Hepatocyte (in vitro differentiated cells): ENCODE measurements around the gene IL36G.

Experiments
- CTCF ChIP-seq: fragments of 200-600 bp; sonication (generic); IDR thresholded peaks from 2 replicates; pipeline ENCODE4 v1.5.1; 2016; ENCODE audit warnings: antibody characterized with exemption, mild to moderate bottlenecking; ENCODE audit not compliant: poor library complexity
- EZH2 ChIP-seq: fragments of 200-600 bp; sonication (generic); IDR thresholded peaks from 2 replicates; pipeline ENCODE4 v1.6.1; 2016; ENCODE audit warnings: antibody characterized with exemption, mild to moderate bottlenecking, borderline replicate concordance
- EZH2phosphoT487 ChIP-seq: fragments of 200-600 bp; sonication (generic); IDR thresholded peaks from one replicate; pipeline ENCODE4 v1.6.1; 2018; ENCODE audit warnings: antibody characterized with exemption, mild to moderate bottlenecking, low read depth, moderate library complexity; ENCODE audit not compliant: unreplicated experiment, severe bottlenecking

DNA sequence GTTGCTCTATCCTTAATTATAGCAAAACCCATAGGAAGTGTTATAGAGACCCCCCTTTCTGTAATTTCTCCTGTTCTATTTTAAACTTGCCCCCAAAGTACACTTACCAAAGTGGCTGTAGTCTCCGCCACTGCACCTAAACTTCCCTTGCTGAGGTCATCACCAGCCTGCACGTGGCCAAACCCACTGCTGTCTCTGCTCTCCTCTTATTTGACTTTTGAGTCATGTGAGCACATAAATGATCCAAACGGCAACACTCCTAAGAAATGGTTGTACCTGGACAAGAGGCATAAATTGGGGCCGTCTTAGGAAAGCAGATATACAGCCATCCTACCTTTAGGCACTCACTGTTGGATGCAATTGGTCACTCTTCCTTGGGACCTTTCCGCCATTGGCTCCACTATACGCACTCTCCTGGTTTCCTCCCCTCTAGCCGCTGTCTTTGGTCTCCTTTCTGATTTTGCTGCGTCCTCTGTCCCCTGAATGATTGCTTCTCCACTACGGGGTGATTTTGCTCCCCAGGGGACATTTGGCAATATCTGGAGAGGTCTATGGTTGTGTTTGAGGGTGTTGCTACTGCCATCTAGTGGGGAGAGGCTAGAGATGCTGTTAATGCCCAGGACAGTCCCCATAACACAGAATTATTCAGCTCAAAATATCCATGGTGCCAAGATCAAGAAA lies 19.2 kb upstream of the IL36G start:
- TF ChIP-seq CTCF (peak; percentile 72), EZH2phosphoT487 (no peak), EZH2 (no peak)
